ENCODE measurements around the gene TFF3. TPM values are rescaled to one million over a fixed set of nuclear protein-coding genes. Genes with fewer than 3 reads are reported as not detected.

The TFF3 gene
- total and polyA plus RNA-seq, 2 experiments from 2014 or later, result 0.38 TPM; not detected in 1

- DNase-seq (ENCODE audit: low read depth in 1 of 2, low spot score in 1 of 2), result no peak
- TF ChIP-seq, protein P1, sequence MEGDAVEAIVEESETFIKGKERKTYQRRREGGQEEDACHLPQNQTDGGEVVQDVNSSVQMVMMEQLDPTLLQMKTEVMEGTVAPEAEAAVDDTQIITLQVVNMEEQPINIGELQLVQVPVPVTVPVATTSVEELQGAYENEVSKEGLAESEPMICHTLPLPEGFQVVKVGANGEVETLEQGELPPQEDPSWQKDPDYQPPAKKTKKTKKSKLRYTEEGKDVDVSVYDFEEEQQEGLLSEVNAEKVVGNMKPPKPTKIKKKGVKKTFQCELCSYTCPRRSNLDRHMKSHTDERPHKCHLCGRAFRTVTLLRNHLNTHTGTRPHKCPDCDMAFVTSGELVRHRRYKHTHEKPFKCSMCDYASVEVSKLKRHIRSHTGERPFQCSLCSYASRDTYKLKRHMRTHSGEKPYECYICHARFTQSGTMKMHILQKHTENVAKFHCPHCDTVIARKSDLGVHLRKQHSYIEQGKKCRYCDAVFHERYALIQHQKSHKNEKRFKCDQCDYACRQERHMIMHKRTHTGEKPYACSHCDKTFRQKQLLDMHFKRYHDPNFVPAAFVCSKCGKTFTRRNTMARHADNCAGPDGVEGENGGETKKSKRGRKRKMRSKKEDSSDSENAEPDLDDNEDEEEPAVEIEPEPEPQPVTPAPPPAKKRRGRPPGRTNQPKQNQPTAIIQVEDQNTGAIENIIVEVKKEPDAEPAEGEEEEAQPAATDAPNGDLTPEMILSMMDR (IDR thresholded peaks at IDR 0.05; ENCODE audit: low read depth, low read length), result no peak
- no peak overlapping the region for H3K4me3 ChIP-seq
- no peaks in the 10 kb centered on the region for H3K9me3 ChIP-seq (ENCODE audit: low read depth)
- no peaks in the 10 kb centered on the region for H3K4me1 ChIP-seq (ENCODE audit: low read depth)
- H3K27ac ChIP-seq, result no peak overlapping the region
- H3K27me3 ChIP-seq, result no peaks in the 10 kb centered on the region
- H3K36me3 ChIP-seq, result no peaks in the 10 kb centered on the region
These were observed 13.7 kb downstream of the TFF3 start for GRCh38 chr21:42301371-42302075.

DNA sequence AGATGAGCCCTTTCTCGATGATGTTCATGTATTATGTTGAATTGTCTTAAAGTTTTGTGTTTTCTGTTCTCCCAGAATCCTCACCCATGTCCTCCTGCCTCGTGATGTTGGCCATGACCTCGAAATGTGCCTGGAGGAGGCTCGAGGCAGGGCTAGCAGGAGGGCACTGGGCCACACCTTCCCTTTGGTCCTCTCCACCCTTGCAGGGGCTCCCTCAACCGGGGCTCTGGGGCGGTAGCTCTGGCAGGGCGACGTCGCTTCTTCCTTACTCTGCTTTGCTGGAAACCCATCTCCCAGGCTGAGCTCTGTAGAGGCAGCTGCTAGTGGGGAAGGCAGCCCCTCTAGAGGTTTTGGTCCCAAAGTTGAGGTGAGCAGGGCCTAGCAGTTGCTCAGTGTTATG, 14.3 kb downstream of the TFF3 start:
- TF ChIP-seq, protein P1 (IDR thresholded peaks at IDR 0.05; ENCODE audit: low read depth, low read length), result no peak
- Histone ChIP-seq H3K4me3 (no peak overlapping the region), H3K27ac (no peak overlapping the region), H3K9me3 (ENCODE audit: low read depth) (no peaks in the 10 kb centered on the region), H3K36me3 (no peaks in the 10 kb centered on the region), H3K27me3 (no peaks in the 10 kb centered on the region), H3K4me1 (ENCODE audit: low read depth) (no peaks in the 10 kb centered on the region)
- no peak for DNase-seq (ENCODE audit: low read depth in 1 of 2, low spot score in 1 of 2)

- Histone ChIP-seq H3K27me3 (no peaks in the 10 kb centered on the region), H3K27ac (no peak overlapping the region), H3K4me3 (no peak overlapping the region), H3K4me1 (ENCODE audit: low read depth) (no peaks in the 10 kb centered on the region), H3K36me3 (no peaks in the 10 kb centered on the region), H3K9me3 (ENCODE audit: low read depth) (no peaks in the 10 kb centered on the region)
- no peak for DNase-seq (ENCODE audit: low read depth in 1 of 2, low spot score in 1 of 2)
- TF ChIP-seq, protein P1 (IDR thresholded peaks at IDR 0.05; ENCODE audit: low read depth, low read length), result no peak
These were observed 15.1 kb downstream of the TFF3 start for GRCh38 chr21:42300045-42300583.

DNA sequence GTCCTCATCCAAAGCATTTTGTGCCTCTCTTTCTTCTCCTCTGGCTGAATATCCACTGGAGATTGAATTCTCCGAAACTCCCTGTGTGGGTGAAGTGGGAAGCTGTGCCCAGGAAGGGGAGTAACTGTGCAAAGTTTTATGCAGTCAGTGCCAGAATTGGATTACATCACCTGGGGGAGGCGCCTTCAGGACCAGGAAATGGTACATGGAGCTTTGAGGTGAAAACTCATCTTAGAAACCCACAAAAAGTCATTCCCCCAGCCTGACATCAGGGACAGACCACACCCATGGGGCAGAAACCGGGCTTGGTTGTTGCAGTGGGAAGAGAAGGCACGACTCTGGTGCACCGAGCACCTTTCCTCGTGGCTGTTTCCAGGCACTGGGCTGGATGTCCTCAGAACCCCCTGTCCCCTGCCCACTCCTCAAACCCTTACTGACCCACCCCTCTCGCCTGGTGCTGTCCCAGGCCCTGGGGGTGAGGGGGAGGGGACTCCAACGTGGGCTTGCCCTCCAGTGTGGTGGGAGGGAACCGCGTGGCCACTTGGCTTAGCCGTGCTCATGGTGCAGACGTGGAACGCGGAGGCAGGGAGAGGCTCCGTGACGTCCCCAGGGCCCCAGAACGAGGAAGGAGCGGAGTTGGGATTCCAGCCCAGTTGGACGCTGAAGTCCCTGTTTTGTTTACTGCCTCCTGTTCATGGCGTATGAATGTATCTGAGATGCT, 15.7 kb downstream of the TFF3 start:
- H3K36me3 ChIP-seq, result no peaks in the 10 kb centered on the region
- no peak overlapping the region for H3K27ac ChIP-seq
- no peaks in the 10 kb centered on the region for H3K9me3 ChIP-seq (ENCODE audit: low read depth)
- no peak overlapping the region for H3K4me3 ChIP-seq
- no peaks in the 10 kb centered on the region for H3K4me1 ChIP-seq (ENCODE audit: low read depth)
- peak in 1 of 2 donors; percentile 30 for DNase-seq (ENCODE audit: low read depth in 1 of 2, low spot score in 1 of 2)
- TF ChIP-seq, protein P1 (IDR thresholded peaks at IDR 0.05; ENCODE audit: low read depth, low read length), result no peak
- no peaks in the 10 kb centered on the region for H3K27me3 ChIP-seq

DNA sequence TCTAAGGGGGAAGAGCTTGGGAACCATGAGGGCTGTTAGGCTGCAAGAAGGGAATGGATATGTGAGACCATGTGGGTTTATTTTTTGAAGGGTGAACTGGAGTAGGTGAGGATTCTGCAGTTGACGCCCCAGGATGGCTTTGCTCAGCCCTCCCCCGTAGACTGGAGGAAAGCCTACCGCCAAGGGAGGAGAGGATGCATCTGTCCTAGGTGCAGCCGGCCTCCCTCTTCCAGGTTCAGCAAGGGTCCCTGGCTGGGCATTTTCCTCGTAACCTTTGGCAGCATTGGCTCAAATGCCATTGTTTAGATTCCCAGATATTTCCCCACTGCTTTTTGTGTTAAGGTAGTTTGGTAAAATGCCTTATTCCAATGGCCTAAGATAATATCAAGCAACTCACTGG, 16.6 kb downstream of the TFF3 start:
- Histone ChIP-seq H3K4me3 (no peak overlapping the region), H3K9me3 (ENCODE audit: low read depth) (no peaks in the 10 kb centered on the region), H3K36me3 (no peaks in the 10 kb centered on the region), H3K4me1 (ENCODE audit: low read depth) (no peaks in the 10 kb centered on the region), H3K27ac (no peak overlapping the region), H3K27me3 (no peaks in the 10 kb centered on the region)
- DNase-seq (ENCODE audit: low read depth in 1 of 2, low spot score in 1 of 2), result no peak
- TF ChIP-seq, protein P1 (IDR thresholded peaks at IDR 0.05; ENCODE audit: low read depth, low read length), result no peak

Measured in cardiac muscle cell (in vitro differentiated cells and primary cell).